ENCODE results near the gene TTC23. TPM values are rescaled to one million over a fixed set of nuclear protein-coding genes. Genes with fewer than 3 reads are reported as not detected.

The TTC23 gene
- total and polyA plus RNA-seq, 5 donors: 8.4 to 18.2 (median 15.5) TPM

- WGBS: 88% methylated on average over 6 of the region's 6 CpGs
- no peaks in the 10 kb centered on the region for H3K4me1 ChIP-seq (ENCODE audit: control insufficient read depth, insufficient read depth, low read length)
- H3K4me3 ChIP-seq (ENCODE audit: low read length): no peak overlapping the region
- H3K27ac ChIP-seq (ENCODE audit: low read length): no peak overlapping the region
- DNase-seq: no peak
- H3K9me3 ChIP-seq (ENCODE audit: control insufficient read depth, low read length): no peaks in the 10 kb centered on the region
- intact Hi-C loops (cut with DNase I): no loop called here
- no peaks in the 10 kb centered on the region for H3K27me3 ChIP-seq (ENCODE audit: control insufficient read depth, insufficient read depth)
- ATAC-seq: peak in 1 of 2 donors; percentile 17
These were observed 103.6 kb downstream of the TTC23 start for GRCh38 chr15:99145778-99146177.

- Histone ChIP-seq H3K4me1 (ENCODE audit: control insufficient read depth, insufficient read depth, low read length) (no peaks in the 10 kb centered on the region), H3K4me3 (ENCODE audit: low read length) (no peak overlapping the region), H3K9me3 (ENCODE audit: control insufficient read depth, low read length) (no peaks in the 10 kb centered on the region), H3K27me3 (ENCODE audit: control insufficient read depth, insufficient read depth) (no peaks in the 10 kb centered on the region), H3K27ac (ENCODE audit: low read length) (no peak overlapping the region)
- intact Hi-C loops (cut with DNase I): no loop called here
- ATAC-seq (no peak), DNase-seq (no peak)
- 79% methylated on average over 10 of the region's 10 CpGs for WGBS
These were observed 104.4 kb downstream of the TTC23 start for GRCh38 chr15:99145005-99145404.

GRCh38 chr15:99143655-99144610, 105.4 kb downstream of the TTC23 start:
- 75% methylated on average over 7 of the region's 7 CpGs for WGBS
- ATAC-seq: peak; percentile 79 to 86
- Histone ChIP-seq H3K4me1 (ENCODE audit: control insufficient read depth, insufficient read depth, low read length) (no peaks in the 10 kb centered on the region), H3K27me3 (ENCODE audit: control insufficient read depth, insufficient read depth) (no peaks in the 10 kb centered on the region), H3K9me3 (ENCODE audit: control insufficient read depth, low read length) (no peaks in the 10 kb centered on the region), H3K4me3 (ENCODE audit: low read length) (no peak overlapping the region), H3K27ac (ENCODE audit: low read length) (peak overlapping the region; percentile 21)
- peak; percentile 80 to 91 (median 84) for DNase-seq
- intact Hi-C loops (cut with DNase I): no loop called here

GRCh38 chr15:99143242-99143641, 106.1 kb downstream of the TTC23 start:
- no peaks in the 10 kb centered on the region for H3K9me3 ChIP-seq (ENCODE audit: control insufficient read depth, low read length)
- ATAC-seq (no peak), DNase-seq (no peak)
- intact Hi-C loops (cut with DNase I): no loop called here
- no peaks in the 10 kb centered on the region for H3K4me1 ChIP-seq (ENCODE audit: control insufficient read depth, insufficient read depth, low read length)
- 80% methylated on average over 3 of the region's 3 CpGs for WGBS
- no peak overlapping the region for H3K4me3 ChIP-seq (ENCODE audit: low read length)
- H3K27me3 ChIP-seq (ENCODE audit: control insufficient read depth, insufficient read depth): no peaks in the 10 kb centered on the region
- no peak overlapping the region for H3K27ac ChIP-seq (ENCODE audit: low read length)

- intact Hi-C loops (cut with DNase I): no loop called here
- WGBS: 75% methylated on average over 5 of the region's 5 CpGs
- DNase-seq (no peak), ATAC-seq (no peak)
- Histone ChIP-seq H3K4me1 (ENCODE audit: control insufficient read depth, insufficient read depth, low read length) (no peaks in the 10 kb centered on the region), H3K9me3 (ENCODE audit: control insufficient read depth, low read length) (no peaks in the 10 kb centered on the region), H3K27ac (ENCODE audit: low read length) (no peak overlapping the region), H3K4me3 (ENCODE audit: low read length) (no peak overlapping the region), H3K27me3 (ENCODE audit: control insufficient read depth, insufficient read depth) (no peaks in the 10 kb centered on the region)
These were observed 106.8 kb downstream of the TTC23 start for GRCh38 chr15:99142562-99142961.

- 75% methylated on average over 4 of the region's 4 CpGs for WGBS
- Histone ChIP-seq H3K4me1 (ENCODE audit: control insufficient read depth, insufficient read depth, low read length) (no peaks in the 10 kb centered on the region), H3K27me3 (ENCODE audit: control insufficient read depth, insufficient read depth) (no peaks in the 10 kb centered on the region), H3K27ac (ENCODE audit: low read length) (no peak overlapping the region), H3K4me3 (ENCODE audit: low read length) (no peak overlapping the region), H3K9me3 (ENCODE audit: control insufficient read depth, low read length) (no peaks in the 10 kb centered on the region)
- DNase-seq: no peak
- intact Hi-C loops (cut with DNase I): no loop called here
- ATAC-seq: no peak
These were observed 107.4 kb downstream of the TTC23 start for GRCh38 chr15:99141943-99142342.

GRCh38 chr15:99140590-99140989, 108.8 kb downstream of the TTC23 start:
- ATAC-seq (no peak), DNase-seq (no peak)
- Histone ChIP-seq H3K9me3 (ENCODE audit: control insufficient read depth, low read length) (no peaks in the 10 kb centered on the region), H3K4me3 (ENCODE audit: low read length) (no peak overlapping the region), H3K27ac (ENCODE audit: low read length) (no peak overlapping the region), H3K4me1 (ENCODE audit: control insufficient read depth, insufficient read depth, low read length) (no peaks in the 10 kb centered on the region), H3K27me3 (ENCODE audit: control insufficient read depth, insufficient read depth) (no peaks in the 10 kb centered on the region)
- intact Hi-C loops (cut with DNase I): no loop called here
- 97% methylated on average over 4 of the region's 4 CpGs for WGBS

GRCh38 chr15:99139276-99139675, 110.1 kb downstream of the TTC23 start:
- Histone ChIP-seq H3K9me3 (ENCODE audit: control insufficient read depth, low read length) (no peaks in the 10 kb centered on the region), H3K27me3 (ENCODE audit: control insufficient read depth, insufficient read depth) (no peaks in the 10 kb centered on the region), H3K27ac (ENCODE audit: low read length) (peak overlapping the region; percentile 8), H3K4me3 (ENCODE audit: low read length) (no peak overlapping the region), H3K4me1 (ENCODE audit: control insufficient read depth, insufficient read depth, low read length) (no peaks in the 10 kb centered on the region)
- ATAC-seq (no peak), DNase-seq (no peak)
- intact Hi-C loops (cut with DNase I): loop anchor here in 1 of 4 donors (2.0 kb wide), 1 partner anchor 74 kb away; no protein-coding TSS in a partner anchor
- 87% methylated on average over 4 of the region's 4 CpGs for WGBS

DNA sequence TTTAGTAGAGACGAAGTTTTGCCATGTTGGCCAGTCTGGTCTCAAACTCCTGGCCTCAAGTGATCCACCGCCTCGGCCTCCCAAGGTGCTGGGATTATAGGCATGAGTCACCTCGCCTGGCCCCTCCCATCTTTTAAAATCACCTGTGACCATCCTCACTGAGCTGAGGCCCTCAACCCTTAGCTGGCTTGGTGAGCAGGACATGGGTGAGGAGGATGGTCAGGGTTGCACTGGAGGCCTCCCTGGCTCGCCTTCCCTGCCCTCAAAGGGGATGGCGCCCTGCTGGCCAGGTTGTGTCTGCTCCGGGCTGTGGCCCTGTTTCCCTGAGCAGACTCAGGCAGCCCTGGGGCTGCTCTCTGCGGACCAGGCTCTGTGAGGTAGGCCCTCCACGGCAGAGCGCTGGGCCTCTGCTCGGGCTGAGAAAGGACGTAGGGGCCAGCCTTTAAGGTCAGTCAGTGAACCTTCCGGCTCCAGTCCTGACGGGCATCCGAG, 110.8 kb downstream of the TTC23 start:
- 95% methylated on average over 15 of the region's 15 CpGs for WGBS
- intact Hi-C loops (cut with DNase I): loop anchor here in 1 of 4 donors (2.0 kb wide), 1 partner anchor 74 kb away; no protein-coding TSS in a partner anchor

GRCh38 chr15:99137877-99138276, 111.5 kb downstream of the TTC23 start:
- DNase-seq: no peak
- no peak for ATAC-seq
- H3K4me3 ChIP-seq (ENCODE audit: low read length): no peak overlapping the region
- intact Hi-C loops (cut with DNase I): loop anchor here in 1 of 4 donors (2.0 kb wide), 1 partner anchor 75 kb away; no protein-coding TSS in a partner anchor
- H3K4me1 ChIP-seq (ENCODE audit: control insufficient read depth, insufficient read depth, low read length): no peaks in the 10 kb centered on the region
- 85% methylated on average over 5 of the region's 5 CpGs for WGBS
- H3K27me3 ChIP-seq (ENCODE audit: control insufficient read depth, insufficient read depth): no peaks in the 10 kb centered on the region
- no peaks in the 10 kb centered on the region for H3K9me3 ChIP-seq (ENCODE audit: control insufficient read depth, low read length)
- H3K27ac ChIP-seq (ENCODE audit: low read length): no peak overlapping the region

More for the DNA sequence above, 110.8 kb downstream of the TTC23 start:
- ATAC-seq (peak in 1 of 2 donors; percentile 38), DNase-seq (no peak)
- no peak overlapping the region for H3K4me3 ChIP-seq (ENCODE audit: low read length)
- no peak overlapping the region for H3K27ac ChIP-seq (ENCODE audit: low read length)
- no peaks in the 10 kb centered on the region for H3K9me3 ChIP-seq (ENCODE audit: control insufficient read depth, low read length)
- H3K4me1 ChIP-seq (ENCODE audit: control insufficient read depth, insufficient read depth, low read length): no peaks in the 10 kb centered on the region
- no peaks in the 10 kb centered on the region for H3K27me3 ChIP-seq (ENCODE audit: control insufficient read depth, insufficient read depth)

GRCh38 chr15:99137111-99137546, 112.3 kb downstream of the TTC23 start:
- H3K27ac ChIP-seq (ENCODE audit: low read length): no peak overlapping the region
- intact Hi-C loops (cut with DNase I): no loop called here

More at GRCh38 chr15:99137111-99137546, 112.3 kb downstream of the TTC23 start:
- ATAC-seq (peak in 1 of 2 donors; percentile 14), DNase-seq (no peak)
- Histone ChIP-seq H3K4me1 (ENCODE audit: control insufficient read depth, insufficient read depth, low read length) (no peaks in the 10 kb centered on the region), H3K4me3 (ENCODE audit: low read length) (no peak overlapping the region), H3K9me3 (ENCODE audit: control insufficient read depth, low read length) (no peaks in the 10 kb centered on the region), H3K27me3 (ENCODE audit: control insufficient read depth, insufficient read depth) (no peaks in the 10 kb centered on the region)
- WGBS: 83% methylated on average over 13 of the region's 13 CpGs
